HG02885 (cell line): ENCODE results near the gene AP4E1.
"Not testable (repeated sequence)": the region's sequence is repeated elsewhere in the genome, so short reads cannot be mapped to it uniquely, and the experiment has no call there.

Experiments used
- ATAC-seq: cut with Tn5 transposase; IDR thresholded peaks from one replicate; pipeline ENCODE4 v1.9.1; 2021; ENCODE audit warnings: mild to moderate bottlenecking; ENCODE audit not compliant: unreplicated experiment, poor library complexity

AP4E1 gene

DNA sequence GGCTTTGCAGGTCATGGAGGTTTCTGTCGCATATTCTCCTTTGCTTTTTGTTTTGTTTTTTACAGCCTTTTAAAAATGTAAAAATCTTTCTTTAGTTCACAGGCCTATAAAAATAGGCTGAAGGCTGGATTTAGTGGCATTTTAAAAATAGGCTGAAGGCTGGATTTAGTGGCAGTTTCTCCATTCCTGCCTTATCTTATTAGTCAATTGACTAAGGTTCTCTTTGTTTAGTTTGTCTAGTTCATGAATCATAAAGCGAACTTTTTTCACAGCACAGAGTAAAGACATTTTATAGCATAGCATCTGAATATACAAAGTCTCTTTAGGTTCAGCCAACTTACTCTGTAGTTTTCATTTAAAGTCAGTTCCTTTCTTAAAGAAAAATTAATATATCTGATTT lies 31.4 kb downstream of the AP4E1 start:
- ATAC-seq = no peak

DNA sequence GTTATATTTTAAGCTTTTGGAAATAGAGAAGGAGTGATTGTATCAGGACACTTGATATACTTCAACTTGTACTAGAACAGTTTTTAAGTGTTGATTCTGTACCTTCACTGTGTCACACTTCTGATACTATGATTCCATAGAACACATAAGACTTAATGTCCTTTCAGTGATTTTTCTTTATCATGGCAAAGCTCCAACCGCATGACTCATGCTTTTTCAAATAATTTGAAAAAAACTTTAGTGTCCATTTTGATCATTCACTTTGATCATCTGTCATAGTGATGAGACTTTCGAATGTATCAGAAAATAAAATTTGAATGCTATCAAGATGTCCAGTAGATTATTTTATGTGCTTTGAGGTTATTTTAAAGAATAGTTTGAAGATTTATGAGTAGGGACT lies 32.0 kb downstream of the AP4E1 start:
- ATAC-seq = no peak

DNA sequence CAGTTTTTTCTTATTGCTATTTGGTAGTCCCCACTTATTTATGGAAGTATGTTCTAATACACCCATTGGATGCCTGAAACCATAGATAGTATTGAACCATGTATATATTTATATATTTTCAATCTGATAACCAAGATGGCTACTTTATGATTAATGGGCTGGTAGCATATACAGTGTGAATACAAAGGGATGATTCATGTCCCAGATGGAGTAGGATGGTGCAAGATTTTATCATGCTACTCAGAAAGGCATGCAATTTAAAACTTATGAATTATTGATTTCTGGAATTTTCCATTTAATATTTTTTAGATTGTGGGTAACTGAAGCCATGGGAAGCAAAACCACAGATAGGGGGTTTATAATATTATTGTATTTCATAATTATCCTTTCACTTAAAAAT lies 35.2 kb downstream of the AP4E1 start:
- ATAC-seq = no peak

DNA sequence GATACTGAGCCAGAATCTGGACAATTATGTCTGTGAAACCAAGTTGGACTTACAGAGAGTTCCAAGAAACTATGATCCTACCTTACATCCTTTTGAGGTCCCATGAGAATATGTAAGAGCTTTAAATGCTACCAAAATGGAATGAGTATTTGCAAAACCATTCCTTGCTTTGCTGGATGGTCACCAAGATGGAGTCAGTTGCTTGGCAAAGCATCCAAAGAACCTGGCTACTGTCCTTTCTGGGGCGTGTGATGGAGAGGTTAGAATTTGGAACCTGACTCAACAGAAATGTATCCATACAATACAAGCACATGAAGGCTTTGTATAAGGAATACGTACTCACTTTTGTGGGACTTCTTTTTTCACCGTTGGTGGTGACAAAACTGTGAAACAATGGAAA lies 36.2 kb downstream of the AP4E1 start:
- ATAC-seq = no peak

DNA sequence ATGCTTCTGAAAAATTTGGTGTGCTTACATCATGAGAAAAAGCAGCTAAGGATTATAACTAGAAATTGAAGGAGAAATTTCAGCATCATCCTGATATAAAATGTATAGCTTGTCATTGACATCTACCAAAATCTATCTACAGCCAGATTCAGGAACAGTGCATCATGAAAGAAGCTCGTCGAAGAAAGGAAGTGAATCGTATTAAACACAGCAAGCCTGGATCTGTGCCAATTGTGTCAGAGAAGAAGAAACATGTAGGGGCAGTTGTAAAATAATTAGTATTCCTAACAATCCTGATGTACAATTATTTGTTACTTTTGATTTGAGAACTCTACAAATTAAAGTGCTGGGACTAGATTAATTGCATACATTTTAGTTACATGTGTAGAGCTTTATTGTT lies 37.2 kb downstream of the AP4E1 start:
- ATAC-seq = no peak

DNA sequence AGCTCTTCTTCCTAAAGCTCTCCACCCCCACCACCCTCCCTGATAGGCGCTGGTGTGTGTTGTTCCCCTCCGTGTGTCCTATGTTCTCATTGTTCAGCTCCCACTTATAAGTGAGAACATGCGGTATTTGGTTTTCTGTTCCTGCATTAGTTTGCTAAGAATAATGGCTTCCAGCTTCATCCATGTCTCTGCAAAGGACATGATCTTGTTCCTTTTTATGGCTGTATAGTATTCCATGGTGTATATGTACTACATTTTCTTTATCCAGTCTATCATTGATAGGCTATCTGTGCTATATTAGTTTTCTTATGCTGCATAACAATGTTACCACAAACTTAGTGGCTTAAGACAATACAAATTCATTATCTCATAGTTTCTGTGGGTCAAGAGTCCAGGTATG lies 42.3 kb downstream of the AP4E1 start:
- not testable (repeated sequence) for ATAC-seq

DNA sequence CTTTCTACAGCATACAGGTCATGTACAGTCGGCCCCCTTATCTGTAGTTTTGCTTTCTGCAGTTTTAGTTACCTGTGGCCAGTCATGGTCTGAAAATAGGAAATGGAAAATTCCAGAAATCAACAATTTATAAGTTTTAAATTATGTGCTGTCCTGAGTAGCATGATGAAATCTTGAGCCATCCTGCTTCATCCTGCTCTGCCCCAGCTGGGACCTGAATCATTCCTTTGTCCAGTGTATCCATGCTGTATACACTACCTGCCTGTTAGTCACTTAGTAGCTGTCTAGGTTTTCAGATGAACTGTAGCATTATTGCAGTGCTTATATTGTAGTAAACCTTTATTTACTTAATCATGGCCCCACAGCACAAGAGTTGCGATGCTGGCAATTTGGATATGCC lies 44.8 kb downstream of the AP4E1 start:
- ATAC-seq = no peak

DNA sequence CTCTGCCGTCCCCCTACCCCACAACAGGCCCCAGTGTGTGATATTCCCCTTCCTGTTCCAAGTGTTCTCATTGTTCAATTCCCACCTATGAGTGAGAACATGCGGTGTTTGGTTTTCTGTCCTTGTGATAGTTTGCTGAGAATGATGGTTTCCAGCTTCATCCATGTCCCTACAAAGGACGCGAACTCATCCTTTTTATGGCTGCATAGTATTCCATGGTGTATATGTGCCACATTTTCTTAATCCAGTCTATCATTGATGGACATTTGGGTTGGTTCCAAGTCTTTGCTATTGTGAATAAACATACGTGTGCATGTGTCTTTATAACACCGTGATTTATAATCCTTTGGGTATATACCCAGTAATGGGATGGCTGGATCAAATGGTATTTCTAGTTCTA lies 46.4 kb downstream of the AP4E1 start:
- ATAC-seq = not testable (repeated sequence)

DNA sequence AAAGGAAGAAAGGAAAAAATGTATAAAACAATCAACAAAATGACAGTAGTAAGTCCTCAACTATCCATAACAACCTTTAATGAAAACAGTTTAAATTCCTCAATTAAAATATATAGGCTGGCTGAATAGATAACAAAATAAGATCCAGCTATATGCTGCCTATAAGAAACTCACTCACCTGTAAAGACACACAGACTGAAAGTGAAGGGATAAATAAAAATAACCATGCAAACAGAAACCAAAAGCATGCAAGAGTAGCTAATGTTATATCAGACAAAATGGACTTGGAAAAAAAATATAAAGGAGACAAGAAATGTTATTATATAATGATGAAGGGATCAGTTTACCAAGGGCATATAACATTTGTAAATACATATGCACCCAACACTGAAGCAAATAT lies 51.2 kb downstream of the AP4E1 start:
- ATAC-seq = no peak

DNA sequence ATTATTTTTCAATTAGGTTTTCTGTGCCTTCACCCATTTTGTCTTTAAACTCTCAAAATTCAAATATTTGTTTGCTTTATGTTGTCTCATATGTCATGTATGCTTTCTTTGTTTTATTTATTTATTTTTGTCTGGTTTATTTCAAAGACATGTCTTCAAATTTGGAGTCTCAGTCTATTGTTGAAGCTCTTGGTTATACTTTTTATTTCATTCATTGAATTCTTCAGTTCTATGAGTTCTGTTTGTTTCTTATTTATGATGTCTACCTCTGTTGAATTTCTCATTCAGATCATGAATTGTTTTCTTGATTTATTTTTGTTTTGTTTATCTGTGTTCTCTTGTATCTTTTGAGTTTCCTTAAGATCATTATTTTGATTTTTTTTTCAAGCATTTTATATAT lies 55.6 kb downstream of the AP4E1 start:
- ATAC-seq = no peak

DNA sequence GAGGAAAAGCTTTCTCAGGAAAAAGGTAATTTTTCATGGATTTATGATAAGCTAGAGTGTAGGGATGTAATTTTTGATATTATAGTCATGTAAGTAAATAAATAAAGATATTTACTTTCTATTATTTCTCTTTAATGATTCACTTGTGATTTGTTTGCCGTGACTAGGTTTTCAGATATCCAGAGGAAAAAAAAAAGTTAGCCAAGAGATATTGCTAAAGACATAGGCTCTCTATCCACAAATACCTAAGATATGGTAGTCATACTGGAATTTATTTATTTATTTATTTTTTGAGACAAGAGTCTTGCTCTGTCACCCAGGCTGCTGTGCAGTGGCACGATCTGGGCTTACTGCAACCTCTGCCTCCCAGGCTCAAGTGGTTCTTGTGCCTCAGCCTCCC lies 59.9 kb downstream of the AP4E1 start:
- no peak for ATAC-seq

DNA sequence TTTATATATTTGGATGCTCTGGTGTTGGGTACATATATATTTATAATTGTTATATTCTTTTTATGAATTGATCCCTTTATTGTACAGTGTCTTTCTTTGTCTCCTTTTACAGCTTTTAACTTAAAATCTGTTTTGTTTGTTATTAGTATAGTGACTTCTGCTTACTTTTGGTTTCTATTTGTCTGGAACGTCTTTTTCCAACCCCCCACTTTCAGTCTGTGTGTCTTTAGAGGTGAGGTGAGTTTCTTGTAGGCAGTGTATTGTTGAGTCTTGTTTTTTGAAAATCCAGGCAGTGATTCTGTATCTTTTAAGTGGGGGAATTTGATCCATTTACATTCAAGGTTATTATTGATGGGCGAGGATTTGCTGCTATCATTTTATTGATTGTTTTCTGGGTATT lies 62.0 kb downstream of the AP4E1 start:
- ATAC-seq = no peak

DNA sequence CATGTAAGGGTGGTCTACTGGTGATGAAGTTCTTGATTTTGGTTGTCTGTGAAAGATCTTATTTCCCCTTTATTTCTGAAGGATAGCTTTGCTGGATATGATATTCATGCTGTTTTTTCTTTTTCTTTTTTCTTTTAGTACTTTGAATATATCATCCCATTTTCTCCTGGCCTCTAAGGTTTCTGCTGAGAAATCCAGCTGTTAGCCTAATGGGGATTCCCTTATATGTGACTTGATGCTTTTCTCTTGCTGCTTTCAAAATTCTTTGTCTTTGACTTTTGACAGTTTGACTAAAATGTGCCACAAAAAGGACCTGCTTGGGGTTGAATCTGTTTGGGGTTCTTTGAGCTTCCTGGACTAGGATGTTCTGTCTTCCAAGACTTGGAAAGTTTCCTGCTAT lies 62.6 kb downstream of the AP4E1 start:
- ATAC-seq = no peak

DNA sequence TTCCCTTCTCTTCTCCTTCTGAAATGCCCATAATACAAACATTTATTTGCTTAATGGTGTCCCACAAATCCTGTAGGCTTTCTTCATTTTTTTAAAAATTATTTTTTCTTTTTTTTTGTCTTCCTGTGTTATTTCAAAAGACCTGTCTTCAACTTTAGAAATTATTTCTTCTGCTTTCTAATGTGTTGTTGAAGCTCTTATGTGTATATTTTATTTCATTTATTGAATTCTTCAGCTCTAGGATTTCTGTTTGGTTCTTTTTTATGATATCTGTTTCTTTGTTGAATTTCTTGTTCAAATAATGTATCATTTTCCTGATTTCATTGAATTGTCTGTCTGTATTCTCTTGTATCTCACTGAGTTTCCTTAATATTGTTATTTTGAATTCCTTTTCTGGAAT lies 63.1 kb downstream of the AP4E1 start:
- ATAC-seq = no peak

DNA sequence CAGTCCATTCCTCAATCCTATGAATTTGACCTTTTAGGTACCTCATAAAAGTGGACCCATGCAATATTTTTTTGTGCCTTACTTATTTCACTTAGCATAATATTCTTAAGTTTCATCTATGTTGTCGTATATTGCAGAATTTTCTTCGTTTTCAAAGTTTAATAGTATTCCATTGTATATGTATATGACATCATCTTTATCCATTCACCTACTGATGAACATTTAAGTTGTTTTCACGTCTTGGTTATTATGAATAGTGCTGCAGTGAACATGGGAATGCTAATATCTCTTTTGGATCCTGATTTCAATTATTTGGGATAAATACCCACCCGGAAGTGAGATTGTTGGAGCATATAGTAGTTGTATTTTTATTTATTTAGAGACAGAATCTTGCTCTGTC lies 65.1 kb downstream of the AP4E1 start:
- ATAC-seq = no peak

DNA sequence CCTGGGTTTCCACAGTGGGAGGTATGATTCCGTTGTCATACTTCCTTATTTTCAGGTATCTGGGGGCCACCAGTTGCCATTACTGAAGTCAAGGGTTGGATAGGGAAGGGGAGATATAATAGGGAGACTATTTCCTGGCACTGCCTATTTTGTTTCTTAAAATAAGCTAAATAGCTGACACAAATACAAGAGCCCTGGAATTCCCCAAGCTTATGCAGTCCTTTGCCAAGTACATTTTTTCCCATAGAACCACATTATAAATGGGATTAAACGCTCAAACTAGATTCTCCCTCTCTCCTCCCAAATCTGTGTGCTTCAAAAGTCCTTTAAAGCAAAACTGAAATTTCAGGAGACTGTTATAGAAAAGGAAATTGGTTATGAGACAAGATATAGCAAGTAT lies 68.7 kb downstream of the AP4E1 start:
- ATAC-seq = no peak

DNA sequence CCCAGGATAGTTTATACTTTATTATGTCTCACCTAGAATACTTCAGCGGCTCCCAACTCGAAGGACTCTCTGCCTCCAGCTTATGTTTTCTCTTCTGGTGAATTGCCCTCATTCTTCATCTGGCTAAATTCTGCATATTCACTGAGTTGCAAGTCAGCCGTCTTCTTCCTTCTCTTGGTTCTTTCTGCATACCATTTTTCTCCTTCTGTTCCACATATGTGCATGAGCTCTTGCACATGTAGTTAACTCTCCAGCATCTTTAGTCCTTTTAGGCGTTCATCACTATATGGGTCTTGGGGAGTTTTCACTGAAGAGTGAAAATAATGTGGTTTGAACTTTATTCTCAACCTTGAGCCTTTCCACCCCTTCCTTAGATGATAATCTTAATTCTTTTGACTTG lies 70.1 kb downstream of the AP4E1 start:
- no peak for ATAC-seq

DNA sequence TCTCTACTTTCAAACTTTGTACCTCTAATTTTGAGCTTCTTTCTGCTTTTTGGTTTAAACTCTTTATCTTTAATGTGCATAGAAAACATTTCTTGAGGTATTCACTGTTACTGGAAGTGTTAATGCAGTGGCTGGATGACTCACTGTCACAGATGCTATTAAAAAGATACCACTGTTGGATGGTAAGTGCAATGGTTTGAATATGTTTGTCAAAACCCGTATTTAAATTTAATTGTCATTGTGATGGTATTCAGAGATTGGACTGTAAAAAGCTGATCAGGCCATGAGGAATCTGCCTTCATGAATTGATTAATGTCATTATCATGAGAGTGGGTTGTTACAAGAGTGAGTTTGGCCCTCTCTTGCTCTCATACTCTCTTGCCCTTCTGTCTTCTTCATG lies 70.6 kb downstream of the AP4E1 start:
- ATAC-seq = no peak

DNA sequence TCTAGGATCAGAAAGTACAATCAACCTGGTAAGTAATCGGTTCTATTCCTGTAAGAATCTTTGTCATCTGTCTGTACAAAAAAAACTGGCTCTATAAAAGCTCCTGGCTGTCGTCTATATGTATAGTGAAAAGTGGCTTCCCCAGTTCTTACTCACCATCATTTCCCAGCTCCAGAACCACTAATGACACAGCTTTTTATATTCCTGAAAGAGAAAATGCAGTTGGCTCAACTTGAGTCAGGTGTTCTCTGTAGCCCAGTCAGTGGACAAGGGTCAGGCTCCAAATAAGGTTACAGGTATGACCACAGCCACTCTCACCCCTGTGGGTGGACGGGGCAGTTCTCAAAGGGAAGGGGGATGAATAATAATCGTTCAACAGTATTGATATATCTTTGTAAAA lies 85.1 kb downstream of the AP4E1 start:
- ATAC-seq = no peak

DNA sequence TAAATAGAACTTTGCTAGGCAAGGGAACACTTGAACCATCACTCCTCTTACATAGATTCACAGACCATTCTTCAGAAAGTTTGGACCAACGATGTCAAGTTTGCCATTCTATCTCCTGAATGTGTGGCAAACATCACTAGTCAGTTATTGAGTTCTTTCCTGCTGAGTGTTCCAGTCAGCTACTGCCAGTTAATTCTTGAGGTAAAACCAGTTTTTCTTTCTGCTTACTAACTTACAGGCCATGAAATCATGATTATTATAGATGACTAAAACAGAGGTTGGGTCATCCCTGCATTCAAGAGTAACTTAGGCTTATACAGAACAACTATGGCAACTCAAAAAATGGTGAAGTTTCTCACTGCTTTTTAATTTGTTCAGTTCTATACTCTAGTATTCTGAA lies 88.2 kb downstream of the AP4E1 start:
- no peak for ATAC-seq

DNA sequence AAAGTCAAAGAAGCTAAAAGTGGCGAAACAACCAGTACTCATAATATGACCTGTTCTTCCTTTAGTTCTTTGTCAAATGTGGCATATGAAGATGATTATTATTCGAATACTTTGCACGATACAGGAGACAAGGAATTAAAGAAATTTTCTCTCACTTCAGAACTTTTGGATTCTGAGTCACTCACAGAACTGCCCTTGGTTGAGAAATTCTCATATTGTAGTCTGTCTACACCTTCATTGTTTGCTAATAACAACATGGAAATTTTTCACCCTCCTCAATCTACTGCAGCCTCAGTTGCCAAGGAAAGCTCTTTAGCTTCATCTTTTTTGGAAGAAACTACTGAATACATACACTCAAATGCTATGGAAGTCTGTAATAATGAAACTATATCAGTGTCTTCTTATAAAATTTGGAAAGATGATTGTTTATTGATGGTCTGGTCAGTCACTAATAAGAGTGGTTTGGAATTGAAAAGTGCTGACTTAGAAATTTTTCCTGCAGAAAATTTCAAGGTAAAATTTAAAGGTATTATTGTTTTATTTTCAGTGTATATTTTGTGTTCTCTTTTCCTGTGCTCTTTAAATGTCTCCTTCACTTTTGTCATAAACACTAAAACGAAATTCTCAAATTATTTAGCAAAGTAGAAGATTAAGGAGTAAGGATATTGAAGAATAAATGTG lies 89.0 kb downstream of the AP4E1 start:
- no peak for ATAC-seq

DNA sequence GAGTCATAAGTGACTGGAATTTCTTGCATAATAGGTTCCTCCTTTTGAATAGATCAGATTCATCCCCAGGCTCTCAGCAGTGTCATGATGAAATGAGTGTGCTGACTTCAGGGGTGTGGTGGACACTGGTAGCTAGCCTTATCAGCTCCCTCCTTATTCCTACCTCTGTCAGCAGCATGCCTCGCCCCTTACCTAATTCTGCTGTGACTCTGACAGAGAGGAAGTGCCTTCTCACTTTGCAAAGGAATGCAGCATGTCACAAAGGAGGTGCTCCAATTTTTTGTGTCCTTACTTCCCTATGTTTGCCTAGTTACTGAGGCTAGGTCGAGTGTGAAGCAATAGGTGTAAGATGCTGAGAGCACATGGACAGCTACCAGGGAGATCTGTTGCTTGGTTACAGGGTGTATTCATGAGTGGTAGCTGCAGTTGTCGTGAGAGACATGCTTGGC lies 95.6 kb downstream of the AP4E1 start:
- no peak for ATAC-seq
